ENCODE measurements around the gene TNFSF10.
"Not testable (repeated sequence)": the region's sequence is repeated elsewhere in the genome, so short reads cannot be mapped to it uniquely, and the experiment has no call there.

The TNFSF10 gene

GRCh38 chr3:172522871-172523818 is at the start of gene TNFSF10:
TSS of gene TNFSF10 (minus strand) at chr3:172523430. CDS start at chr3:172523384, 46 bp downstream.
- peak; percentile 72 for DNase-seq

DNA sequence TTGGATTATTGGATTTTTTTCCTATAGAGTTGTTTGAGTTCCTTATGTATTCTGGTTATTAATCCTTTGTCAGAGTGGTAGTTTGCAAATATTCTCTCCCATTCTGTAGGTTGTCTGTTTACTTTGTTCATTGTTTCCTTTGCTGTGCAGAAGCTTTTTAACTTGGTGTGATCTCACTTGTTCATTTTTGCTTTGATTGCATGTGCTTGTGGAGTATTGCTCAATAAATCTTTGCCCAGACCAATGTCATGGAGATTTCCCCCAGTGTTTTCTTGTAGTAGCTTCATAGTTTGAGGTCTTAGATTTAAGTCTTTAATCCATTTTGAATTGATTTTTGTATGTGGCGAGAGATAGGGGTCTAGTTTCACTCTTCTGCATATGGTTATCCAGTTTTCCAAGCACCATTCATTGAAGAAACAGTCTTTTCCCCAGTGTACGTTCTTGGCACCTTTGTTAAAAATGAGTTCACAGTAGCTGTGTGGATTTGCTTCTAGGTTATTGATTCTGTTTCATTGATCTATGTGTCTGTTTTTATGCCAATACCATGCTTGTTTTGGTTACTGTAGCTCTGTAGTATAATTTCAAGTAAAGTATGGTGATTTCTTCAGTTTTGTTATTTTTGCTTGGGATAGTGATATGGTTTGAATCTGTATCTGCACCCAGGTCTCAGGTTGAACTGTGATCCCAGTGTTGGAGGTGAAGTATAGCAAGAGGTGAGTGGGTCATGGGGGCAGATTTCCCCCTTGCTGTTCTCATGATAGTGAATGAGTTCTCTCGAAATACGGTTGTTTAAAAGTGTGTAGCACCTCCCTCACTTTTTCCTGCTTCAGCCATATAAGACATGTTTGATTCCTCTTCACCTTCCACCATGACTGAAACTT is 46.1 kb upstream of the TNFSF10 start:
- DNase-seq: no peak

GRCh38 chr3:172568701-172569100 is 45.5 kb upstream of the TNFSF10 start:
- no peak for DNase-seq

- not testable (repeated sequence) for DNase-seq
These were observed 43.6 kb upstream of the TNFSF10 start for GRCh38 chr3:172566785-172567184.

DNA sequence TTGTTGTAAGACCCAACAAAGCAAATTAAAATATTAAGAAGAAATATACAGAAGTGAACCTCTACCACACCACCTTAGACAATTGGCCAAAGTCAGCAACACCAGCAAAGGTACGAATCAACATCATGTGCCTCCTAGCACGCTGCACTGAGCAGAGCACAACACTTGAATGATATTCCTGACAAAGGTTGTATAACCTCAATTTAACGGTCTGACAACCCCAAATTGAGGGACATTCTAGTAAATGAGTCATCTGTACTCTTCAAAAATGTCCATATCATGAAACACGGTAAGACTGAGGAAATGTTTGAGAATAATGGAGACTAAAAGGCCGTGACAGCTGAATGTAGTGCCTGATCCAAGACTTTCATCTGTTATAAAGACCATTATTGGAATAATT is 41.3 kb upstream of the TNFSF10 start:
- DNase-seq: no peak

GRCh38 chr3:172562871-172563865 is 39.9 kb upstream of the TNFSF10 start:
- DNase-seq: peak; percentile 56

DNA sequence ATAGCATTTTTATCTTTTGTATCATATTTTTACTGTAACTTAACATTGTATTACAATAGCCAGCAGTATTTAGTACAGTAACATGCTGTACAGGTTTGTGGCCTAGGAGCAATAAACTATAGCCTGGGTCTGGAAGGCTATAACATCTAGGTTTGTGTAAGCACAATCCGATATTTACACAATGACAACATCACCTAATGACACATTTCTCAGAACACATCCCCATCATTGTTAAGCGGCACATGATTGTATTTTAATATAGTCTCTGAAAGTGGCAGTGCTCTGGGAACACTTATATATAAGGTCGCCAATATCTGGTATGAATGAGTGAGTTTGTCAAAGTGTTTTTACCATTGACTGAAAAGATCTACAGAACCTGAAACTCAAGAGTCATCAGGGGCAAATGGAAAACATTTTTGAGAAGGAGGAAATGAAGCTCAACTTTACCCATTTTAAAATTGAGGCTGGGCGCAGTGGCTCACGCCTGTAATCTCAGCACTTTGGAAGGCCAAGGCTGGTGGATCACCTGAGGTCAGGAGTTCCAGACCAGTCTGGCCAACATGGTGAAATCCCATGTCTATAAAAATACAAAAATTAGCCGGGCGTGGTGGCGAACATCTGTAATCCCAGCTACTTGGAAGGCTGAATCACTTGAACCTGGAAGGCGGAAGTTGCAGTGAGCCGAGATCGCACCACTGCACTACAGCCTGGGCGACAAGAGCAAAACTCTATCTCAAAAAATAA is 38.8 kb upstream of the TNFSF10 start:
- DNase-seq: peak; percentile 23

GRCh38 chr3:172560586-172560985 is 37.4 kb upstream of the TNFSF10 start:
- DNase-seq: no peak

GRCh38 chr3:172560026-172560425 is 36.8 kb upstream of the TNFSF10 start:
- DNase-seq: no peak

DNA sequence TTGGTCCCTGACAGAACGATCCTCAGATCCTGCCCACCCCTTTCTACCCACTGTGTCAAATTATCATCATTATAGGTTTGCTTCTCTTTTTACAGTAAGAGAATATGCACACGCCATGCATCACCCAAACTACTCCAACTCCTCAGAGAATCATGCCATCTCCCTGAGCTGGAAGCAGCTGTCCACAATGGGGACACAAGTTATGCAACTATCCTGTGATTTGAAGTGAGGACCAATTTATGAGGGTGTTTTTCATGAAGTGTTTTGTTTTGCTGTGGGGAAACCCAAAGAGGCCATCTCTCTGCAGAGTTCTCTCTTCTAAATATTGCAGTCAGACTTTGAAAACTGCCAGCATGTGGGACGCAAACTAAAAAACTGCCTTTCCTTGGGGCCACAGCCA is 35.8 kb upstream of the TNFSF10 start:
- no peak for DNase-seq

GRCh38 chr3:172557515-172558220 is 34.4 kb upstream of the TNFSF10 start:
- DNase-seq: no peak

DNA sequence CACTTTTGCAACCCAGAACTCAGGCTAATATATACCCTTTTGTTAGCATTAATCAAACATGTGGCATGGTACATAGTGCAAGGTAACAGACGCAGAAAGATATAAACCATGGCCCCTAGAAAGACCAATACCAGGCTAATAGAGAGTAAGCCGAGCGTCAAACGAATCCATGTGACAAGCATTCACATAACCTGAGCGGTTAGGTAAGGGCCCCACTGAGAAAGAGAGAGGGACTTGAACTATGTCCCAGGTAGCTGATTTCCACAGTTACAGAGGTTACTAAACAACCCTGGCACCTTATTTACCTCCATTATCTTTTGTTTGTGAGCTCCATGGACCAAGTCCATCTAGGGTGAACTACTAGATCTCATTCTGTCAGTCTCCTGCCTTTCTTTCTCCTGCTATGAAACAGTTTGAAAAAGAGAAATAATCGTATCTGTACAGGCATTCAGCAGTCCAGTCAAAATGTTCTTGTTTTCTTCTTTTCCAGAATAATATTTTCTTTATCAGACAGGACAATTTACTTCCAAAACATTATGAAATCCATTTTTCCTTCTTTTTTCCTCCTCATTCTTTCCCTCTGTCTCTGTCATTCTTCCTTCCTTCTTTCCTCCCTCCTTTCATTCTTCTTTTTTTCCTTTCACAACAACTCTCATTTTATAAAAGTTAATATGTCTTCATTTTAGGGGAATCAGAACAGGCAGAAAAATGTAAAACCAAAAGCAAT is 30.5 kb upstream of the TNFSF10 start:
- no peak for DNase-seq

- no peak for DNase-seq
These were observed 29.4 kb upstream of the TNFSF10 start for GRCh38 chr3:172552607-172553006.

- no peak for DNase-seq
These were observed 28.6 kb upstream of the TNFSF10 start for GRCh38 chr3:172551874-172552273.

DNA sequence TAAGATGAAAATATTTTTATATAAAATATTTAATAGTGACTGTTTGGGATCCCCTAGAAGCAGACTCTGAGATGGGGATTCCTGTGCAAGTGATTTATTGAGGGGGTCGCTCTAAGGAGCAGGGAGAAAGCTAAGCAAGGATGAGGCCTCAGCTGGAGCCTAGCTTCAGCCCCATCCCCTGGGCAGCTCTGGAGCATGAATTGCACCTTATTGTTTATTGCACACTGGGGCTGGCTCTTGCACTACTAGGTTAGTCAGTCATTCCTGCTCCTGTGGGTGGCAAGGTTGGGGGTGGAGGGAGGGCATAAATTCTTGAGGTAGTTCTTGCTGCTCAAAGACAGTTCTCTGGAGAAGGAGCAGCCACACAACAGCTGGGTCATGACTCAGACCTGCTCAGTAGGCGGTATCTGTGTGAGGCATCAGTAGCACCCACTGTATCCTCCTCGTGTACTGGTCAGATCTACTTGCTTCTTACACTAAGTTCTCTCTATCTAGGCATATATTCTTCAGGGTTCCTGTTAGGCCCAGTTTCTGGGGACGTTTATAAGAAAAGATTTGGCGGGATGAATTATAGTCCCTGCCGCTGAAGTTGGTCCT is 27.2 kb upstream of the TNFSF10 start:
- DNase-seq: no peak

- DNase-seq: no peak
These were observed 25.9 kb upstream of the TNFSF10 start for GRCh38 chr3:172549144-172549543.

GRCh38 chr3:172546628-172547214 is 23.5 kb upstream of the TNFSF10 start:
- DNase-seq: no peak

DNA sequence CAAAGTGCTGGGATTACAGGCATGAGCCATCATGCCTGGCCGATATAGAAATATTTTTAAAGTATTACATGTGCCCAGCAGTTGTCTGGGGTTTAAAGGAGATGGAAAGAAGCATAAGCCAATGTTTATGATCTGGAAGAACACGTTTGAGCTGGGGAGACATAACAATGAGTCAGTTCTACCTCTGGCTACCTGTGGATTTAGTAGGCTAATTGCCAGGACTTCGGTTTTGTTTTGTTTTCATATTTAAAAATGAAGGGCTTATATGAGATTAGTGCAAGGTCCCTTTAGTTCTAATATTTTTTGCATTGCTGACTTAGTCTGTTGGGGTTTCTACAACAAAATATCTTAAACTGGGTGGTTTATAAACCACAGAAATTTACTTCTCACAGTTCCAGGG is 22.9 kb upstream of the TNFSF10 start:
- no peak for DNase-seq

- no peak for DNase-seq
These were observed 21.2 kb upstream of the TNFSF10 start for GRCh38 chr3:172544404-172544803.

All from NCI-H774 (cell line).